MM.1S (cell line): Measurements from ENCODE around the gene GPR160.

Experiments used
- DNase-seq: peaks from one replicate; pipeline ENCODE4 v3.0.0-alpha.2; 2015
- H2AFZ ChIP-seq: fragments of 300-600 bp; sonication (generic); 2 replicates; pipeline ENCODE4 v1.6.0; 2016; ENCODE audit warnings: antibody characterized with exemption, low read length
- H3F3A ChIP-seq: fragments of 300-600 bp; sonication (generic); 2 replicates; pipeline ENCODE4 v1.6.1; 2016; ENCODE audit warnings: mild to moderate bottlenecking, antibody characterized with exemption, low read length, moderate library complexity, mixed read lengths; ENCODE audit not compliant: insufficient read depth
- H3K27ac ChIP-seq: fragments of 300-600 bp; sonication (generic); 2 replicates; pipeline ENCODE4 v1.5.1; 2016; ENCODE audit warnings: mild to moderate bottlenecking, low read length
- H3K27me3 ChIP-seq: fragments of 300-600 bp; sonication (generic); replicated peaks from 2 replicates; pipeline ENCODE4 v1.6.0; 2016; ENCODE audit warnings: low read length; ENCODE audit not compliant: insufficient read depth
- H3K36me3 ChIP-seq: fragments of 300-600 bp; sonication (generic); replicated peaks from 2 replicates; pipeline ENCODE4 v1.6.1; 2016; ENCODE audit warnings: mild to moderate bottlenecking, low read length, mixed read lengths; ENCODE audit not compliant: insufficient read depth
- H3K4me1 ChIP-seq: fragments of 300-600 bp; sonication (generic); 2 replicates; pipeline ENCODE4 v1.6.1; 2016; ENCODE audit warnings: low read length, mixed read lengths
- H3K4me2 ChIP-seq: fragments of 300-600 bp; sonication (generic); 2 replicates; pipeline ENCODE4 v1.6.0; 2016; ENCODE audit warnings: low read depth, low read length
- H3K4me3 ChIP-seq: fragments of 300-600 bp; sonication (generic); 2 replicates; pipeline ENCODE4 v1.5.1; 2016; ENCODE audit warnings: low read length, mixed read lengths
- H3K79me2 ChIP-seq: fragments of 300-600 bp; sonication (generic); 2 replicates; pipeline ENCODE4 v1.6.1; 2016; ENCODE audit warnings: mixed run types, low read length, mixed read lengths
- H3K9ac ChIP-seq: fragments of 300-600 bp; sonication (generic); 2 replicates; pipeline ENCODE4 v1.6.1; 2016; ENCODE audit warnings: low read length, mixed read lengths
- H3K9me2 ChIP-seq: fragments of 300-600 bp; sonication (generic); replicated peaks from 2 replicates; pipeline ENCODE4 v1.6.1; 2016; ENCODE audit warnings: mild to moderate bottlenecking, low read length, mixed read lengths; ENCODE audit not compliant: insufficient read depth
- H3K9me3 ChIP-seq: fragments of 300-600 bp; sonication (generic); replicated peaks from 2 replicates; pipeline ENCODE4 v1.6.1; 2016; ENCODE audit warnings: mild to moderate bottlenecking, low read length, mixed read lengths; ENCODE audit not compliant: insufficient read depth
- H4K20me1 ChIP-seq: fragments of 300-600 bp; sonication (generic); 2 replicates; pipeline ENCODE4 v1.6.1; 2016; ENCODE audit warnings: mild to moderate bottlenecking, low read length, moderate library complexity, mixed read lengths; ENCODE audit not compliant: insufficient read depth
- CTCF ChIP-seq: fragments of 300-600 bp; sonication (generic); IDR thresholded peaks from 2 replicates; pipeline ENCODE4 v1.5.1; 2016; ENCODE audit warnings: antibody characterized with exemption, low read length, mixed read lengths
- EZH2 ChIP-seq: fragments of 300-600 bp; sonication (generic); optimal IDR thresholded peaks from 2 replicates; pipeline ENCODE3; 2017; ENCODE audit warnings: low read depth, mild to moderate bottlenecking, antibody characterized with exemption, low read length, mixed read lengths
- EZH2phosphoT487 ChIP-seq: fragments of 300-600 bp; sonication (generic); IDR thresholded peaks from 2 replicates; pipeline ENCODE4 v1.6.1; 2018; ENCODE audit warnings: antibody characterized with exemption, low read length

The GPR160 gene

GRCh38 chr3:170059447-170059846 is 21.7 kb downstream of the GPR160 start:
- Histone ChIP-seq H3K9me2 (no peaks in the 10 kb centered on the region), H3K4me3 (no peak overlapping the region), H3K4me2 (no peak overlapping the region), H3K4me1 (peaks cover 35% of the 10 kb centered on the region), H4K20me1 (no peaks in the 10 kb centered on the region), H3K9me3 (no peaks in the 10 kb centered on the region), H3K27me3 (no peaks in the 10 kb centered on the region), H3K9ac (no peak overlapping the region), H3K36me3 (no peaks in the 10 kb centered on the region), H3F3A (peaks cover 36% of the 10 kb centered on the region), H2AFZ (no peak overlapping the region), H3K79me2 (peaks cover 34% of the 10 kb centered on the region), H3K27ac (no peak overlapping the region)
- TF ChIP-seq CTCF (no peak), EZH2phosphoT487 (no peak), EZH2 (no peak)
- DNase-seq = no peak

GRCh38 chr3:170062068-170062467 is 24.3 kb downstream of the GPR160 start:
- no peak overlapping the region for H3K27ac ChIP-seq
- H3K4me1 ChIP-seq = peaks cover 15% of the 10 kb centered on the region
- no peaks in the 10 kb centered on the region for H3K9me3 ChIP-seq
- no peak overlapping the region for H3K9ac ChIP-seq
- H2AFZ ChIP-seq = no peak overlapping the region
- H3K79me2 ChIP-seq = peaks cover 26% of the 10 kb centered on the region; the same call in 1 of the 2 replicates
- no peaks in the 10 kb centered on the region for H3K27me3 ChIP-seq
- no peaks in the 10 kb centered on the region for H3K9me2 ChIP-seq
- H3K4me2 ChIP-seq = no peak overlapping the region
- no peaks in the 10 kb centered on the region for H3K36me3 ChIP-seq
- H4K20me1 ChIP-seq = no peaks in the 10 kb centered on the region
- no peak for DNase-seq
- TF ChIP-seq EZH2phosphoT487 = no peak
- no peak for TF ChIP-seq EZH2
- no peak for TF ChIP-seq CTCF
- peaks cover 13% of the 10 kb centered on the region for H3F3A ChIP-seq
- H3K4me3 ChIP-seq = no peak overlapping the region

GRCh38 chr3:170062769-170063168 is 25.0 kb downstream of the GPR160 start:
- DNase-seq = no peak
- Histone ChIP-seq H3K4me3 (no peak overlapping the region), H3K9me2 (no peaks in the 10 kb centered on the region), H3K27ac (no peak overlapping the region), H3K79me2 (peaks cover 23% of the 10 kb centered on the region; the same call in 1 of the 2 replicates), H3F3A (peaks cover 7% of the 10 kb centered on the region; the same call in 1 of the 2 replicates), H3K9me3 (no peaks in the 10 kb centered on the region), H4K20me1 (no peaks in the 10 kb centered on the region), H3K27me3 (no peaks in the 10 kb centered on the region), H3K36me3 (no peaks in the 10 kb centered on the region), H3K4me1 (peaks cover 8% of the 10 kb centered on the region), H2AFZ (no peak overlapping the region), H3K4me2 (no peak overlapping the region), H3K9ac (no peak overlapping the region)
- TF ChIP-seq CTCF = peak; percentile 19
- no peak for TF ChIP-seq EZH2
